HG03108 (cell line): Measurements from ENCODE around the gene GNAS.

Experiments
- ATAC-seq: cut with Tn5 transposase; IDR thresholded peaks from one replicate; pipeline ENCODE4 v1.9.1; 2021; ENCODE audit warnings: moderate library complexity; ENCODE audit not compliant: unreplicated experiment

The GNAS gene

GRCh38 chr20:58853466-58853865 lies 950 bp downstream of the GNAS start:
- ATAC-seq, result no peak

GRCh38 chr20:58853976-58854637 lies 1.6 kb downstream of the GNAS start:
- no peak for ATAC-seq

- ATAC-seq, result no peak
These were observed 2.3 kb downstream of the GNAS start for GRCh38 chr20:58854638-58855471.

GRCh38 chr20:58855506-58856389 lies 3.2 kb downstream of the GNAS start:
- no peak for ATAC-seq

- no peak for ATAC-seq
These were observed 10.7 kb downstream of the GNAS start for GRCh38 chr20:58863044-58863790.

- ATAC-seq, result no peak
These were observed 11.8 kb downstream of the GNAS start for GRCh38 chr20:58864346-58864745.

- no peak for ATAC-seq
These were observed 13.3 kb downstream of the GNAS start for GRCh38 chr20:58865843-58866242.

- no peak for ATAC-seq
These were observed 14.7 kb downstream of the GNAS start for GRCh38 chr20:58867211-58867610.

- no peak for ATAC-seq
These were observed 16.3 kb downstream of the GNAS start for GRCh38 chr20:58868795-58869194.

- ATAC-seq, result no peak
These were observed 17.2 kb downstream of the GNAS start for GRCh38 chr20:58869662-58870227.

GRCh38 chr20:58870293-58871014 lies 17.9 kb downstream of the GNAS start:
- ATAC-seq, result no peak

- no peak for ATAC-seq
These were observed 19.1 kb downstream of the GNAS start for GRCh38 chr20:58871533-58872102.

GRCh38 chr20:58874469-58874868 lies 22.0 kb downstream of the GNAS start:
- no peak for ATAC-seq

GRCh38 chr20:58875111-58875510 lies 22.6 kb downstream of the GNAS start:
- no peak for ATAC-seq

- ATAC-seq, result no peak
These were observed 23.1 kb downstream of the GNAS start for GRCh38 chr20:58875541-58876134.

- no peak for ATAC-seq
These were observed 23.9 kb downstream of the GNAS start for GRCh38 chr20:58876437-58876836.

- ATAC-seq, result no peak
These were observed 24.8 kb downstream of the GNAS start for GRCh38 chr20:58877050-58877975.

- no peak for ATAC-seq
These were observed 25.5 kb downstream of the GNAS start for GRCh38 chr20:58877976-58878360.
